Measurements from ENCODE around the gene EPRS1.

- TF ChIP-seq ZNF512 (tag; IDR thresholded peaks at IDR 0.05) (no peak), NKRF (IDR thresholded peaks at IDR 0.05; ENCODE audit: borderline replicate concordance) (0 out of 2 replicates have a peak, but pooled peaks have one; percentile 18)
Observed at GRCh38 chr1:220093361-220094015, 47.2 kb upstream of the EPRS1 start.
